ENCODE measurements around the gene ZNF384. TPM values are rescaled to one million over a fixed set of nuclear protein-coding genes. Genes with fewer than 3 reads are reported as not detected.
A peak's percentile ranks its signal among the peaks of the same experiment; 100 is the strongest.

Gene ZNF384
- total RNA-seq, 2 experiments from 2014 or later, result 48.6 to 95.5 TPM

GRCh38 chr12:6630736-6631135 is 58.4 kb downstream of the ZNF384 start:
- Histone ChIP-seq H4K20me1 (ENCODE audit: insufficient read depth, low read length) (no peaks in the 10 kb centered on the region), H3K4me2 (ENCODE audit: low read length) (peak overlapping the region; percentile 94), H2AFZ (ENCODE audit: low read length) (peak overlapping the region; percentile 13; the same call in 1 of the 2 replicates), H3K79me2 (ENCODE audit: insufficient read depth, low read depth, low read length) (peaks cover 50% of the 10 kb centered on the region; the same call in 1 of the 2 replicates), H3K4me3 (ENCODE audit: low read depth, low read length, poor library complexity, severe bottlenecking) (peak overlapping the region; percentile 68), H3K36me3 (ENCODE audit: insufficient read depth, low read length) (peaks cover 3% of the 10 kb centered on the region; the same call in 1 of the 2 replicates), H3K9me2 (ENCODE audit: insufficient read depth, low read length) (no peaks in the 10 kb centered on the region), H3K27ac (ENCODE audit: low read depth, low read length, poor library complexity, severe bottlenecking) (peak overlapping the region; percentile 97), H3K9me3 (ENCODE audit: low read length) (no peaks in the 10 kb centered on the region), H3K4me1 (ENCODE audit: insufficient read depth, low read length, poor library complexity, severe bottlenecking) (peaks cover 88% of the 10 kb centered on the region)
- DNase-seq (ENCODE audit: low spot score), result no peak
- BruUV-seq (replicated peaks), result no TSS peak
- TF ChIP-seq EZH2phosphoT487 (IDR thresholded peaks at IDR 0.05; ENCODE audit: borderline replicate concordance, low read depth, low read length) (no peak), CTCF (conservative IDR thresholded peaks at IDR 0.05; ENCODE audit: low read length) (no peak)
- CTCF ChIA-PET (ENCODE audit: unreplicated experiment), result no interaction called here
- intact Hi-C loops (cut with micrococcal nuclease; ENCODE audit: unreplicated experiment), result no loop called here
- POLR2A ChIA-PET, result interaction anchor here (0.5 to 1.9 kb wide), 7 partner anchors 10 to 319 kb away, joined by 3 to 7 read pairs (median 4); partner anchors contain the start of gene ACRBP

DNA sequence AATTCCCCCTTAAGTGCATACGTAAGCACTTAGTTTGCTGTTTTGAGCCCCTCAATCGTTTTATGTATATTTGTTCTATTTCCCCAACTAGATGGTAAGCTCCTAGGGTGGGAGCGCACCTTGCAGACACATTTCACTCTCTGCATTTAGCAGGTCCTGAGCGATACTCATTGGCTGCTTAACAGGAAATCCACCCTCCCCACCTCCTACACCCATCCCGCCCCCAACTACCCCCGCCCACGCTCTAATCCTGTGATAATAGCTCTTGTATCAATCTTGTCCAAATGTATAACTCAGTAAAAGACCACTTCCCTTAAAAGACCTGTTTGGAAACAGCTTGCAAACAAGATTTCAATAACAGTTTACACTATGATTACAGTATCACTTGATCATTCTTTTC is 61.6 kb downstream of the ZNF384 start:
- POLR2A ChIA-PET, result interaction anchor here (0.6 to 1.7 kb wide), 16 partner anchors 8 to 1388 kb away, joined by 3 to 12 read pairs (median 4); partner anchors contain the start of genes GNB3, LPAR5, TAPBPL and ZNF384
- Histone ChIP-seq H3K9me2 (ENCODE audit: insufficient read depth, low read length) (no peaks in the 10 kb centered on the region), H3K79me2 (ENCODE audit: insufficient read depth, low read depth, low read length) (peaks cover 62% of the 10 kb centered on the region; the same call in 1 of the 2 replicates), H3K4me1 (ENCODE audit: insufficient read depth, low read length, poor library complexity, severe bottlenecking) (peaks cover 79% of the 10 kb centered on the region), H3K9me3 (ENCODE audit: low read length) (no peaks in the 10 kb centered on the region), H3K4me2 (ENCODE audit: low read length) (peak overlapping the region; percentile 87), H3K4me3 (ENCODE audit: low read depth, low read length, poor library complexity, severe bottlenecking) (peak overlapping the region; percentile 61), H3K27ac (ENCODE audit: low read depth, low read length, poor library complexity, severe bottlenecking) (peak overlapping the region; percentile 86), H2AFZ (ENCODE audit: low read length) (peak overlapping the region; percentile 3; the same call in 1 of the 2 replicates), H3K36me3 (ENCODE audit: insufficient read depth, low read length) (peaks cover 17% of the 10 kb centered on the region; the same call in 1 of the 2 replicates), H4K20me1 (ENCODE audit: insufficient read depth, low read length) (no peaks in the 10 kb centered on the region)
- DNase-seq (ENCODE audit: low spot score), result peak; percentile 84
- intact Hi-C loops (cut with micrococcal nuclease; ENCODE audit: unreplicated experiment), result loop anchor here (2.0 kb wide), 1 partner anchor 61 kb away; the partner anchor contains the start of gene ZNF384
- no TSS peak for BruUV-seq (replicated peaks)
- TF ChIP-seq CTCF (conservative IDR thresholded peaks at IDR 0.05; ENCODE audit: low read length) (no peak), EZH2phosphoT487 (IDR thresholded peaks at IDR 0.05; ENCODE audit: borderline replicate concordance, low read depth, low read length) (no peak)
- CTCF ChIA-PET (ENCODE audit: unreplicated experiment), result interaction anchor here (0.6 to 0.7 kb wide), 3 partner anchors 21 to 413 kb away, joined by 4 to 6 read pairs (median 5); partner anchors contain the start of gene PTPN6

Measured in OCI-LY7 (cell line).